K562 (cell line): ENCODE measurements around the gene XIRP1.

Experiments
- SP1 ChIP-seq: sonication (generic); formaldehyde crosslinking; IDR thresholded peaks from 2 replicates; pipeline ENCODE4 v1.8.1; 2022; ENCODE audit warnings: mild to moderate bottlenecking, missing genetic modification reagents
- TF ChIP-seq, protein P1 (sequence below): fragments of 450-650 bp; formaldehyde crosslinking; IDR thresholded peaks from 2 replicates; pipeline ENCODE4 v1.4.0; 2020; ENCODE audit warnings: mild to moderate bottlenecking, mixed read lengths

- no peak for TF ChIP-seq SP1 (CRISPR knock-in tag)
- TF ChIP-seq, protein P1, sequence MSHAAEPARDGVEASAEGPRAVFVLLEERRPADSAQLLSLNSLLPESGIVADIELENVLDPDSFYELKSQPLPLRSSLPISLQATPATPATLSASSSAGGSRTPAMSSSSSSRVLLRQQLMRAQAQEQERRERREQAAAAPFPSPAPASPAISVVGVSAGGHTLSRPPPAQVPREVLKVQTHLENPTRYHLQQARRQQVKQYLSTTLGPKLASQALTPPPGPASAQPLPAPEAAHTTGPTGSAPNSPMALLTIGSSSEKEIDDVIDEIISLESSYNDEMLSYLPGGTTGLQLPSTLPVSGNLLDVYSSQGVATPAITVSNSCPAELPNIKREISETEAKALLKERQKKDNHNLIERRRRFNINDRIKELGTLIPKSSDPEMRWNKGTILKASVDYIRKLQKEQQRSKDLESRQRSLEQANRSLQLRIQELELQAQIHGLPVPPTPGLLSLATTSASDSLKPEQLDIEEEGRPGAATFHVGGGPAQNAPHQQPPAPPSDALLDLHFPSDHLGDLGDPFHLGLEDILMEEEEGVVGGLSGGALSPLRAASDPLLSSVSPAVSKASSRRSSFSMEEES (CRISPR knock-in tag): no peak
These were observed 44.6 kb upstream of the XIRP1 start for GRCh38 chr3:39237027-39237426.
